ENCODE data around the gene POPDC2.

- TF ChIP-seq POLR2AphosphoS5 (IDR thresholded peaks at IDR 0.05) (no peak), CTCF (IDR thresholded peaks at IDR 0.05) (no peak), POLR2A (IDR thresholded peaks at IDR 0.05) (no peak)
These were observed 1.4 kb downstream of the POPDC2 start for GRCh38 chr3:119658994-119659393.
